Lung (tissue), 12 donors: ENCODE results near the gene CARD14. TPM values are rescaled to one million over a fixed set of nuclear protein-coding genes. Genes with fewer than 3 reads are reported as not detected.

Source experiments
- ATAC-seq: fragments of 200-7000 bp; cut with Tn5 transposase; one replicate; pipeline ENCODE4 v1.9.1; 2020; ENCODE audit warnings: moderate number of reproducible peaks; ENCODE audit not compliant: insufficient read depth, low FRiP score
- DNase-seq, 3 donors: peaks; one replicate each; pipeline ENCODE4 v3.0.0-alpha.2; 2013 to 2017
- H3K27ac ChIP-seq, 2 donors: one replicate each; pipeline ENCODE4 v1.5.1; 2013; ENCODE audit warnings: mild to moderate bottlenecking in 2 of 2, moderate library complexity in 2 of 2, control low read depth in 1 of 2, inconsistent platforms in 1 of 2, low read depth in 1 of 2, low read length in 1 of 2
- H3K27me3 ChIP-seq, 3 donors: one replicate each; pipeline ENCODE4 v1.5.1; 2013; ENCODE audit warnings: low read length in 2 of 3; ENCODE audit not compliant: control insufficient read depth in 3 of 3, insufficient read depth in 3 of 3
- H3K36me3 ChIP-seq, 4 donors: one replicate each; pipeline ENCODE4 v1.5.1; 2013; ENCODE audit warnings: low read length in 4 of 4, mild to moderate bottlenecking in 1 of 4, moderate library complexity in 1 of 4; ENCODE audit not compliant: control insufficient read depth in 4 of 4, insufficient read depth in 4 of 4
- H3K4me1 ChIP-seq, 5 donors: one replicate each; pipeline ENCODE4 v1.5.1; 2013; ENCODE audit warnings: low read length in 5 of 5, mild to moderate bottlenecking in 2 of 5, moderate library complexity in 1 of 5; ENCODE audit not compliant: control insufficient read depth in 5 of 5, insufficient read depth in 5 of 5
- H3K4me3 ChIP-seq: one replicate; pipeline ENCODE4 v1.5.1; 2013; ENCODE audit warnings: mild to moderate bottlenecking, control low read depth, moderate library complexity
- H3K9ac ChIP-seq, 2 donors: one replicate each; pipeline ENCODE4 v1.5.1; 2013; ENCODE audit warnings: low read length in 2 of 2, control low read depth in 1 of 2; ENCODE audit not compliant: insufficient read depth in 1 of 2
- H3K9me3 ChIP-seq, 4 donors: one replicate each; pipeline ENCODE4 v1.5.1; 2013; ENCODE audit warnings: low read length in 3 of 4, mild to moderate bottlenecking in 1 of 4, moderate library complexity in 1 of 4; ENCODE audit not compliant: control insufficient read depth in 4 of 4, insufficient read depth in 3 of 4
- CTCF ChIP-seq: IDR thresholded peaks from 2 replicates; pipeline ENCODE4 v1.5.1; 2012; ENCODE audit warnings: mild to moderate bottlenecking; ENCODE audit errors: control extremely low read depth, extremely low read depth
- WGBS, 2 donors: extraction: QIAGEN DNeasy Blood & Tissue Kit; methylation state at CpG; one replicate each; pipeline ENCODE4 v1.1.7; 2013; 5-methylcytosine and 5-hydroxymethylcytosine counted together
- polyA plus RNA-seq, 2 donors: library from polyadenylated mRNA; stranded (reverse); fragments of 200-250 nt; gene quantifications; one replicate each; pipeline ENCODE4 v1.2.1, GENCODE V29; 2013
- total RNA-seq, 2 donors: library from RNA; depleted of rRNA in 1 of 2; stranded (reverse); fragments of >200 nt in 1 of 2; gene quantifications; one replicate each; pipeline ENCODE4 v1.2.1, GENCODE V29; 2014 to 2021
- donor health status: control.
- donor health status: control.
- donor health status: Bipolar disorder and iron deficiency.
- donor health status: healthy.
- donor health status: DM: yes; HTN: yes; CAD: no.

Gene CARD14
- total and polyA plus RNA-seq, 4 donors = 0.50 to 1.8 (median 1.2) TPM

DNA sequence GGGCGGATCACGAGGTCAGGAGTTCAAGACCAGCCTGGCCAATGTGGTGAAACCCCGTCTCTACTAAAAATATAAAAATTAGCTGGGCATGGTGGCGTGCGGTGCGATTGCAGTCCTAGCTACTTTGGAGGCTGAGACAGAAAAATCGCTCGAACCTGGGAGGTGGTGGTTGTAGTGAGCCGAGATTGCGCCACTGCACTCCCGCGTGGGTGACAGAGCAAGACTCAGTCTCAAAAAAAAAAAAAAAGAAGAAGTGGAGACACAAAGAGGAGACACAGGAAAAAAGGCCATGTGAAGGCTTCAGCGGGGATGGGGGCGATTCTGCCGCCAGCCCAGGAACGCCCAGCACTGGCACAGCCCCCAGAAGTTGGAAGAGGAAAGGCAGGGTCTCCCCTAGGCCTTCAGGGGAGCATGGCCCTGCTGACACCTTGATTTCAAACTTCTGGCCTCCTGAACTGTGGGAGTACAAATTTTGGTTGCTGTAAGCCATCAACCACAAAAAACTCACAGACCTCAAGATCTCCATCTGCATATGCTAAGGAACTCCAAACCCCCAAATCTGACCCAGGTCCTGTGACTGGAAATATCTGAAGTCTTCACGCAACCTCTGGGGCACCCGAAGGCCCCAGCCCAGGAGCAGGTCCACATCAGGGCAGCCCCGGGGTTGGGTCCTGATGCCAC is 43.3 kb downstream of the CARD14 start:
- 47 to 76% methylated on average over 19 of the region's 19 CpGs for WGBS, 2 donors
- Histone ChIP-seq H3K36me3 (peaks cover 3 to 72% (median 33%) of the 10 kb centered on the region in 4 donors), H3K4me3 (no peak overlapping the region), H3K4me1 (no peaks in the 10 kb centered on the region), H3K27me3 (no peaks in the 10 kb centered on the region), H3K9me3 (no peaks in the 10 kb centered on the region), H3K27ac (peak overlapping the region in 1 of 2 donors; percentile 5), H3K9ac (no peak overlapping the region)
- TF ChIP-seq CTCF = no peak
- ATAC-seq (no peak), DNase-seq (no peak)

GRCh38 chr17:80213643-80213975 is 43.8 kb downstream of the CARD14 start:
- no peak for DNase-seq
- Histone ChIP-seq H3K4me1 (no peaks in the 10 kb centered on the region), H3K9me3 (no peaks in the 10 kb centered on the region), H3K27ac (peak overlapping the region in 1 of 2 donors; percentile 5), H3K4me3 (no peak overlapping the region), H3K9ac (no peak overlapping the region), H3K36me3 (peaks cover 3 to 69% (median 33%) of the 10 kb centered on the region in 4 donors), H3K27me3 (no peaks in the 10 kb centered on the region)
- 97% methylated on average over 17 of the region's 17 CpGs for whole genome bisulfite sequencing, 2 donors
- ATAC-seq = no peak
- TF ChIP-seq CTCF = no peak

- Histone ChIP-seq H3K4me1 (peaks cover 0 to 2% (median 0%) of the 10 kb centered on the region in 5 donors), H3K27me3 (no peaks in the 10 kb centered on the region), H3K9me3 (no peaks in the 10 kb centered on the region), H3K9ac (no peak overlapping the region), H3K27ac (no peak overlapping the region), H3K4me3 (no peak overlapping the region), H3K36me3 (peaks cover 3 to 65% (median 32%) of the 10 kb centered on the region in 4 donors)
- DNase-seq (no peak), ATAC-seq (no peak)
- 93 to 95% methylated on average over 48 of the region's 48 CpGs for WGBS, 2 donors
- TF ChIP-seq CTCF = no peak
These were observed 44.4 kb downstream of the CARD14 start for GRCh38 chr17:80214012-80214877.
